ENCODE data around the gene WRNIP1. TPM values are rescaled to one million over a fixed set of nuclear protein-coding genes. Genes with fewer than 3 reads are reported as not detected.

WRNIP1 gene
- total and polyA plus RNA-seq, 2 of the 13 experiments (the other 11 are each of a cell fraction or from before 2014, with no cell fraction given): 77.7 to 90.3 TPM

GRCh38 chr6:2765166-2765895 is at the start of gene WRNIP1 (continued):
- TF ChIP-seq ZNF460 (CRISPR knock-in tag; IDR thresholded peaks at IDR 0.05; ENCODE audit: borderline replicate concordance) (no peak), PHF8 (CRISPR knock-in tag; IDR thresholded peaks at IDR 0.05) (peak; percentile 59; the same call in 1 of the 2 replicates), EHMT2 (IDR thresholded peaks at IDR 0.05; ENCODE audit: borderline replicate concordance, low read depth, low read length) (no peak), ZNF530 (CRISPR knock-in tag; IDR thresholded peaks at IDR 0.05; ENCODE audit: low read depth) (peak; percentile 44; the same call in 1 of the 2 replicates), TRIM22 (IDR thresholded peaks at IDR 0.05) (no peak), NFKB2 (CRISPR knock-in tag; IDR thresholded peaks at IDR 0.05; ENCODE audit: borderline replicate concordance) (no peak; the same call in 1 of the 2 replicates), SKI (IDR thresholded peaks at IDR 0.05; ENCODE audit: partially characterized antibody) (peak; percentile 91), ZNF337 (CRISPR knock-in tag; IDR thresholded peaks at IDR 0.05; ENCODE audit: borderline replicate concordance, low read depth) (no peak), ZNF577 (CRISPR knock-in tag; IDR thresholded peaks at IDR 0.05; ENCODE audit: borderline replicate concordance, low read depth) (no peak), SRF (IDR thresholded peaks at IDR 0.05; ENCODE audit: low read depth, low read length) (no peak), PRPF4 (IDR thresholded peaks at IDR 0.05; ENCODE audit: low read depth, low read length, poor library complexity, severe bottlenecking) (no peak), ZNF777 (CRISPR knock-in tag; IDR thresholded peaks at IDR 0.05) (no peak; the same call in 1 of the 2 replicates), RORA (CRISPR knock-in tag; IDR thresholded peaks at IDR 0.05) (no peak), AGO1 (IDR thresholded peaks at IDR 0.05; ENCODE audit: low read depth, low read length, poor library complexity, severe bottlenecking) (peak; percentile 64), CREBL2 (CRISPR knock-in tag; IDR thresholded peaks at IDR 0.05; ENCODE audit: borderline replicate concordance) (peak; percentile 78; the same call in 1 of the 2 replicates), LBX2 (CRISPR knock-in tag; IDR thresholded peaks at IDR 0.05; ENCODE audit: borderline replicate concordance) (peak; percentile 95; the same call in 1 of the 2 replicates), ZNF468 (CRISPR knock-in tag; IDR thresholded peaks at IDR 0.05) (0 out of 2 replicates have a peak, but pooled peaks have one; percentile 16), AGO2 (optimal IDR thresholded peaks at IDR 0.05; ENCODE audit: low read depth, low read length) (peak; percentile 87), ZNF883 (CRISPR knock-in tag; IDR thresholded peaks at IDR 0.05; ENCODE audit: not compliant biosample characterization) (peak; percentile 74), GMEB2 (CRISPR knock-in tag; IDR thresholded peaks at IDR 0.05; ENCODE audit: low read depth) (peak; percentile 89), ESRRA (CRISPR knock-in tag; IDR thresholded peaks at IDR 0.05; ENCODE audit: low read depth) (peak; percentile 48; the same call in 1 of the 2 replicates), HNF1B (CRISPR knock-in tag; IDR thresholded peaks at IDR 0.05) (no peak), TCF7L2 (IDR thresholded peaks at IDR 0.05; ENCODE audit: low read depth, low read length) (no peak), NFE2L1 (CRISPR knock-in tag; IDR thresholded peaks at IDR 0.05; ENCODE audit: borderline replicate concordance) (no peak)

All from HepG2 (cell line).